NCI-H748 treated with DMSO at 0.1 percent for 48 hours (cell line): ENCODE data around the gene TBC1D19.

Experiments
- DNase-seq: peaks from one replicate; lab custom pipeline; 2025; lab: John Stamatoyannopoulos, UW

Gene TBC1D19

DNA sequence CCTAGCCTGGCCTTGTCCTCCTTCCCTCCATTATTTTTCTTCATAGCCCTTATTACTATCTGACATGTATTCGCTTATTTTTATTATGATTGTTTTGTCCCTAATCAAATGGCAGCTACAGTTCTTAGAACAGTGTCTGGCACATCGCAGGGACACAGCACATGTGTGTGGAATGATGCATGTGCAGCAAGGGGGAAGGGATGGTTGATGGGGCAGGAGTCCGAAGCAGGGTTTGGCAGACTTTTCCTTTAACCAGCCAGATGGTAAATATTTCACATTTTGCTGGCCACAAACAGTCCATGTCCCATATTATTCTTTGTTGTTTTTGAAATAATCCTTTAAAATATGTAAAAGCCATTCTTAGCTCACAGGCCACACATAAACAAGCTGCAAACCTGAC is 148.5 kb downstream of the TBC1D19 start:
- no peak for DNase-seq

DNA sequence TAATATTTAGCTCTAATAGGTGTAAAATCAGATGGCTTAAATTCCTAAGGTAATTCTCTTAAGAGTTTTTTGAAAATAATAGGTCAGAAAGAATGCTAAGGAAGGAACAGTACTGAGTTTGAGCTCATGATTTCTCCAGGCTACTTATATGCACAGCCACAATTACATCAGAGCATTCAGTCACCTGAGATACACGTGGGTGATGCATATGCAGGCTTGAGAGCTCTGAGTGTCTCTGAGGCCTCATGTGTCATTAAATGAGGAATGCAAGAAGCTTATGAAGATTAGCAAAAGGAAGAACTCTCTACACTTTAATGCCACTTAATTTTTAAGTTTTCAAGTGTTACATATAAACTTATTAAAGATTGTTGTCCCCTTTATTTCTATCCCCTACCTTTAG is 152.7 kb downstream of the TBC1D19 start:
- no peak for DNase-seq

DNA sequence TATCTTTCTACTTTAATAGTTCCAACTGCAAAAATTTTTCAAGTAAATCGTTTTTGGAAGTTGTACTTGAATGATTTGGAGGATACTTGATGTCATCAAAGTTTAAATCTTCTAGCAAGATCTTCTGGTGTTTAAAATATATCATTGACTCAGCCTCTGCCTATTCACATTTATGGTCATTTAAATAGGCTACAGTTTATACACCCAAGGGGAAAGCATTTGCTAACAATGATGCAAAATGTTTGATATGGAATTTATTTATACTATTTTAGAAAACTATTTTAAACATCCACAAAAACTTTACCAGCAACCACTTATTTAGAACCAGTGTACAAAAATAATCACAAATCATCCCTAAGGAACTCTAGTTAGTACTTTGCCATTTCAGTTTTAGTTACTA is 153.5 kb downstream of the TBC1D19 start:
- DNase-seq = no peak

DNA sequence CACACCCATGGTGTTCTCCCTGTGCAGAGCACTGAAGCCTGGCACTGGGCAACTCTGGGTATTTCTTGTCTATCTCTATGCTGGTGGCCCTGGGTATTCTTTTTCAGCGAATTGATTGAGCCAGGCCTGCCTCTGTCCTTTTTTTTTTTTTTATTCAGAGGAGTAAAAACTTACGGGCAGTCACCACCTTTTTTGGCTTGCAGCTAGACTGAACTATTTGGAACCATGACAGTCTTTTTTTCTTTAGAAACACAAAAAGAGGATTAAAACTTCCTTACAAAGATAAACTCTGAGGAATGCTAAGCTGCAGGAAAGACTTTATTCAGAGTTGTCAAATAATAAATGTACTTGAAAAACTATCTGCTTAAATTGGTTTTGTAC is 157.6 kb downstream of the TBC1D19 start:
- no peak for DNase-seq

DNA sequence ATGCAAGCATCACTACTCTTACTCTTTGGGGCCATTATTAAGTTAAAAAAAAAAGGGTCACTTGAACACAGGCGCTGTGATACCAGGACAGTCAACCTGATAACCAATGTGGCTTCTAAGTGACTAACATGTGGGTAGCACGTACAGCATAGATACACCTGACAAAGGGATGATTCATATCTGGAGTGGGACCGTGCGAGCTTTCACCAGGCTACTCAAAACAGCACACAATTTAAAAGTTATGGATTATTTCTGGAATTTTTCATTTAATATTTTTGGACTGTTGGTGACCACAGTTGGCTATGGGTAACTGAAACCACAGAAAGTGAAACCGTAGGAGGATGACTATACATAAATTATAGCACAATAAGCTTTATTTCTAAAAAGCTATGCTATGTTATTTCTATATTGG is 162.9 kb downstream of the TBC1D19 start:
- DNase-seq = no peak

DNA sequence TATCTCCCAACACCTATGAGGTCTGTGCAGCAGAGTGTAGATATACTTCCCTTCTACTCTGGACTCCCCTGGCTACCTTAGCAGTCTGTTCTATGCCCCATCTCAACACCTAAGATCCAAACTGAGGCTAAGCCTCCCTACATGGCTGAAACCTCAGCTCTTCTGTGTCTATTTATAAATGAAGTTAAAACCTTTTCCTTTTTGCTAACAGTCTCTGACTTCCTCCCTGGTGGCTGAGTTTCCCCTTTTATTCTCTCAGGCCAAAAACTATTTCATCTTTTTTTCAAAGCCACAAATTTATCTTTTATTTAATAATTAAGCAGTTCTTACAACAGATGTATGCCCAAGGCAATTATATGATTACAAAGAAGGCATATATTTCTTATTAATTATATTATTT is 164.9 kb downstream of the TBC1D19 start:
- no peak for DNase-seq

DNA sequence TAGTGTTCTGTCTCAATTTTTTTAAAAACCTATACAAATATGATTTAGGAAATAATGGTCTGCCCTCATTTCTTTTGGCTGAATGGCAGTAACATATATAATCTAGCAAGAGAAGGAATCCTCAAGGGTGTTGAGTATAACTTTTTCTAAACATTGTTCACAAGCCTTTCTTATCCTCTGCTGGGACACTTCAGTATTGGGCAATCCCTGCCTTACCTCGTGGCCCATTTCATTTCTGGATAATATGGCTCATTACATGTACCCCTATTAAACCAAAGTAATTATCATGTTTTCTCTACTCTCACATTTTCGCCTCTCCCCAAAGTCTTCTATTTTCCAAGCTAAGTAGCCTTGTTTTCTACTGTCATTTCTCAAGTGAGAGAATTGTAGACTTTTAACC is 166.0 kb downstream of the TBC1D19 start:
- DNase-seq = no peak

DNA sequence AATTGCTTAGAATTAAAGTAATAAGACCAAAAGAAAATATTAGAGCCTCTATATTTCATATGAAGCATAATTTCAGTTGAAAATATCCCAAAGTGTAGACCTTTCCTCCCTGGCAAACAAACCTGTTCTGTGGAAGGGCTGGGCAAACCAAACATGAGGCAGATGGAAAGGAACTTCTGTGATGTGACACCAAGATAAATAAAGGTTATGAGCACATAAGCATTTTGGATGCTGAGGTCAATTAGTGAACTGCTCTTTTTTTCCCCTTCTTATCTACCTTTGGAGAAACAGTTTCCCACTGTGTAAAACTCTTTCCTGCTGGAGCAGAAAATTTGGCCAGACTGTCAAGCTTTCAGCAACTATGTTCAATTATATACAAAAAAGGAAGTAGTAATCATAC is 167.1 kb downstream of the TBC1D19 start:
- DNase-seq = no peak

DNA sequence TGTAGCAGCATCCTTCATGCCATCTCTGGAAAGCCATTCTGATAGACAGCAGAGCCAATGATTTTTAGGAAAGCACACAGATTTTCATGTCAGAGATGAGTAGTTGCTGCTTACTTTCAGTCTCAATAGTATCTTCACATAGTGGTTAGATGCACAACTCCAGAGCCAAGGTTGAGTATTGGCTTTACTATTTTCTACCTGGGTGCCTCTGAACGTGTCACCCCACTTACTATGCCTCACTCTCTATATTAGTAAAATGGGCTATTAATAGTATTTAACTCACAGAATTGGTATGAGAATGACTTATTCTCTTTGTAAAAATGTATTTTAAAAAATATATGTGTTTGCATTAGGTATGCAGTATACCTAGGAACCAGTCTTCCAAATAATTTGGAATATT is 168.0 kb downstream of the TBC1D19 start:
- DNase-seq = no peak

DNA sequence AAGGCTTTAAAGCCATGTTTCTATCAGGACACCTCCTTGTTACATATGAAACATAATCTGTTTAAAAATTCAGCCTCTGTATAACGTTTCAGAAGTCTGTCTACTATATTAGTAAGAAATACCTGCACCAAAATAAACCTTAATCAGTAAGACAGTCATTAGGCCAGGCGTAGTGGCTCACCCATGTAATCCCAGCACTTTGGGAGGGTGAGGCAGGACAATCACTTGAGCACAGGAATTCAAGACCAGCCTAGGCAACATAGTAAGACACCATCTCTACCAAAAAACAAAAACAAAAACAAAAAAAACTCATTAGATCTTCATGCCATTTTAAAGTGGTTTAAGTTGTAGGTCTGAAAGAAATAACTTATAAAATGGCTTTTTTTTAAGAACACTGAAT is 169.3 kb downstream of the TBC1D19 start:
- DNase-seq = no peak

DNA sequence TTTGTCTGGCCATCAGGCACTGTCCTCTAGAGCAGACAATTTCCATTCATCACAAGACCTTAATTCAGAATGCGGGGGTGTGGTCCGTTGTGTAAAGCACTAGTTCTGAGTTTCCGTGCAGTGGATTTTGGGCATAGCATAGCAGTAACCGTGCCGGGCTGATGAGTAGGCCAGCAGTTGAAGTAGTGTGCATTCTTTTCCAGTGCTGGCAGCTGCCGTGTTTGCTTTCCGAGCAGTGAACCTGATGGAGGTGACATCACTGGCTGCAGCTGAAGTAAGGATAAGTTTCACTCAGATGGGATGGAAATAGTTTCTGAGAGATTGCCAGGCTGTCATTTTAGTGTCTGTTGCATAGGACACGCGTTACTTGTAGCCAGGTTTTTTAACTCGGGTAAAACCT is 169.7 kb downstream of the TBC1D19 start:
- no peak for DNase-seq

DNA sequence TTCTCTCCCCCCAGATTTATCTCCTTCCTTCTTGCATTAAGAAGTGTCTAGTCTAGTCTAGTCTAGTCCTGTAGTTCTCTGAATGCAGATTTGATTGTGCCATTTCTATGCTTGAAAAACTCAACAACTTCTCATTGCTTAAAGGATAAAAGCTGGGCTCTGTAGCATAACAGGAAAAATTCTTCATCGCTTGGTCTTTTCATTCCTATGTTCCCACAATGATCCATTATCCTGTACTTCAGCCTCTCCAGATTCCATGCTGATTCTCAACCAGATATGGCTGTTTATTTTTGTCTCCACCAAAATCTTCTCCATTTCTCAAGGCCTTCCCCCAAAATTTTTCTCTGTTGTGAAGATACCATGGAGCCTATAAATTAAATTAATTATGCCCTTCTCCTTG is 173.9 kb downstream of the TBC1D19 start:
- no peak for DNase-seq

DNA sequence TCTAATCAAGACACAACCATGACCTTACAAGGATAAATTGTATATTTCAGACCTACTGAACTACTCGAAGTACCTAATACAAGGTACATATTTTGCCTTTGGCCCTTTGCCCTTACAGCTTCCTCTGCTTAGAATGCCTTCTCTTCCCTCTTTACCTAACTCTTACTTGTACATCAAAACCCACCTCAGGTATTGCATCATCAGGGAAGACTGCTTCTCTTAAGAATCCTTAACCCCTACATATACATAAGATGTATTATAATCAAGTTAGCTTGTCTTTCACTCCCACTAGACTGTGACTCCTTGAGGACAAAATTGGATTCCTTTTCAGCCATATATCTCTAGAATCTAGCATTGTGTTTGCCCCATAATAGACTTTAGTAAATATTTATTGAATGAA is 175.0 kb downstream of the TBC1D19 start:
- no peak for DNase-seq

DNA sequence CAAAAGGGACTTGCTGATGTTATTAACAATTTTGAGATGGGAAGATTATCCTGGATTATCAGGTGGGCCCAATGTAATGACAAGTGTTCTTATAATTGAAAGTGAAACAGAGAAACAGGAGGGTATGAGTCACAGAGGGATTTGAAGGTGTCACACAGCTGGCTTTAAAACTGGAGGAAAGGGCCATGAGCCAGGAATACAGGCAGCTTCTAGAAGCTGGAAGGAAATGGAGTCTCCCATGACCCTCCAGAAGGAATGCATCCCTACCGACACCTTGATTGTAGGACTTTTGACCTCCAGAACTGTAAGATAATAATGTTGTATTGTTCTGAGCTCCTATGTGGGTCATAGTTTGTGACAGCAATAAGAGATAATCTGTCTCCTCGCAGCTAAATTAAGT is 178.8 kb downstream of the TBC1D19 start:
- DNase-seq = no peak

DNA sequence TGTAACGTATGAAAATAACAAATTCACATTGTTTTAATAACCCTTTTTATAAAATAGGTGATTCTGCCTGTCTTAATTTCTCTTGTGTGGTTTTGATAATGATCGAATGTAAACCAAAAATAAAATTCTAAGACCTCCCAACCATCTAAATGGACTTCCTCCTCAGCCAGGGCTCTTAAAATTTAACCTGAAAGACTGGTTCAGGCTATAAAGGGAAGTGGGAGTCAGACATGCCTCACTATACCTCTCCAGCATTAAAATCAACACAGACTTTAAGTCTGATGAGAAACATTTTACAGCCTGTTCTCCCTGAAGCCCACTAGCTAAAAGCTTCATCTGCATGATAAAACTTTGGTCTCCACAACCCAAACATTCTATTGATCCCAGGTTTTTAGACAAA is 179.2 kb downstream of the TBC1D19 start:
- no peak for DNase-seq

DNA sequence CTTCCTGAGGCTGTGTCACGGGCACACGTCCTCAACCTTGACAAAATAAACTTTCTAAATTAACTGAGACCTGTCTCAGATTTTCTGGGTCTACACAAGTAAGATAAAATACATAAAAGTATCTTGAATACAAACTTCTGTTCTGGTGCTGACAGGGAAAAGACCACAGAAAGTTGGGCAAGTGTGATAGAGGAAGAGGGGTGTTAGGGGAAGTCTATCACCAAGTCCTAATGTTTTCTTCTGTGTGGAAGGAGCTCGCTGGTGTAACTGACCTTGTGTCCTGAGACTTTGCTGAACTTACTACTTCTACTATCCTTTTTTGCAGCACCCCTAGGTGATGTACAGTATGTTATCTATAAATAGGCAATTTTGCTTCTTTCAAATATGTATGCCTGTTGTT is 179.8 kb downstream of the TBC1D19 start:
- no peak for DNase-seq

DNA sequence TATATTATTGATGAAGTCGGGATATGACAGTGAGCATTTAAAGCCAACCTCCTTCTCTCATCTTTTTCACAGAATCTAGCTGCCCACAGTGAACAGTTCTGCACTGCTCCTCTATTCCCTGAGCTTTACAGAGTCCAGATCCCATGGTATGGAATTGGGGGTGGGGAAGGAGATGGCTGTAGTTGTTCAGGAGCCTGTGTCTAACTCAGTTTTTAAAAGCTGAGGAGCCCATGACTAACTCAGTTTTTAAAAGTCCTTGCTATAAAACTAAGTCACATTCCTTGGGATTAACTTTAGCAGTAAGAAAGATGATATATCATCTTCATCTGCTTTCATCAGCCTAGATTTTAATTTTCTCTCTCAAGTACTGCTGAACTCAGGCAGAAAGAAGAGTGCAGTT is 180.3 kb downstream of the TBC1D19 start:
- no peak for DNase-seq

DNA sequence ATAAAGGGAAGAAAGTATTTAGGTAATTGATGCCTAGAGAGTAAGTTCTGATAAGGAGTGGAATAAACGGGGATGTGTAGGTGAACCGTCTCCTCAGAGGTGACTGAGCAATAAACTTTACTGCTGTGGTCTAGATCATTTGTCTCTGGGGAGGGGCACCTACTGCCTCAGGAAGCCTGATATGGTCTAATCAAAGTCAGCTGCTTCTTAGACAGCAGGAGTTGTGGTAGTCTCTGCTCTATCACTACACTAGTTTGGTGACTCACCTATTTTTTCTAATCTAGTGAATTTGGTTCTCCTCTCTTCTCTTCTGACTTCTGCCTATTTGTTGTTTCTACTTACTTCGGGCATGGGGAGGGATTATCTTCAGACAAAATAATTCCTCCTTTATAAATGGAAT is 181.6 kb downstream of the TBC1D19 start:
- no peak for DNase-seq

DNA sequence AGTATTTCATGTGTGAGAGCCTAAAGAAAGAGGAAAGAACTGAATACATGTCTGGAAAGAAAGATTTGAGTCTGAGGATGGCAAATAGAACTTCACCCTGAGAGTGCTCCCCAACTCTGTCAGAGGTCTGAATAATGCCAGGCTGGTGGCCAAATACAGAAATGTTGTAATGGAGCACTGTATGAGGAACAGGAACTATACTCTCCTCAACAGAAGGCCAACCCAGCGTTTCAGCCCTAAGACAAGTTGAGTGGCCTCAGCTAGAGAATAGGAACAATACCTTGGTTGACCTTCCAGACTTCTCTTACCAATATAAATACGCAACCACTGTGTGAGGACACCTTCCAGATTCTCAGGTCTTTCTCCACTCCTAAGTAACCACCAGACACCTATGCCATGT is 182.3 kb downstream of the TBC1D19 start:
- DNase-seq = no peak

DNA sequence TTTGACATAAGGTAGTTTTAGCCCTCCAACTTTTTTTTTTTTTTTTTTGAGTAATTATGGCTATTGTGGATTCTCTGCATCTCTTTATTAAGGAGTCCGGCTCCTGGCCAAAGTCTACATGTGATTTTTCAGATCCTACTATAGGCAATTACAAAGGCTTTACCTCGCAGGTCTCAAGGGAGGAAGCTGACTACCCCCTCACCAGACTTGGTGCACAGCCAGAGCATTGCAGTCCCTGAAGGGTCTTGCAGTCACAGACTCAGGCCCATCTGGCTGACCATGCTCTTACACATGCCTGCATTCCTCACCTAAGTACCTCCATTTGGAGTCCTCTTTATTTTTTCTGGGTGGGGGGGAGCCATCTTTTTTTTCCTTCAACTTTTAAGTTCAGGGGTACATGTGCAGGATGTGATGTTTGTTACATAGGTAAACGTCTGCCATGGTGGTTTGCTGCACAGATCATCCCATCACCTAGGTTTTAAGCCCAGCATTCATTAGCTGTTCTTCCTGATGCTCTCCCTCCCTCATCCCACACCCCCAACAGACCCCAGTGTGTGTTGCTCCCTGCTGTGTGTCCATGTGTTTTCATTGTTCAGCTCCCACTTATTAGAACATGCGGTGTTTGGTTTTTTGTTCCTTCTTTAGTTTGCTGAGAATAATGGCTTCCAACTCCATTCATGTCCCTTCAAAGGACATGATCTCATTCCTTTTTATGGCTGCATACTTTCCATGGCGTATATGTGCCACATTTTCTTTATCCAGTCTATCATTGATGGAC is 188.4 kb downstream of the TBC1D19 start:
- DNase-seq = no peak

DNA sequence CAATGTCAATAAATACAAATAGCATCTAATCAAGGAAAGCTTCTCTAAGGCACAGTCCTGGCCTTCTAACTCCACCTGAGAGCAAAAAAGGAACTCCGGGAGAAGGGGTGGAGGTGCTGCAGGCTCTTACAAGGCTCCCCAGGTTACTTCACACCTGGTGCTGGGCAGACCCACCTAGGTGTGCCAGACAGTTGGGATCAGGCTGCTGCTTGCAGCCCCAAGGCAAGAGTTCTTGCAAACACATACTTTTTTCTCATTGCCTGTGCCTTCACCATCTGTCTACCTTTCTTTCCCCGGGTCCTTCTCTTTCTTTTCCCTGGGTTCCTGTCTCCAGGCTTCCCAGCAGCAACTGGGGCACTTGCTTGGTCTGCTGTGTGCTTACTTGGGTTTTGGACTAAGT is 195.3 kb downstream of the TBC1D19 start:
- no peak for DNase-seq

DNA sequence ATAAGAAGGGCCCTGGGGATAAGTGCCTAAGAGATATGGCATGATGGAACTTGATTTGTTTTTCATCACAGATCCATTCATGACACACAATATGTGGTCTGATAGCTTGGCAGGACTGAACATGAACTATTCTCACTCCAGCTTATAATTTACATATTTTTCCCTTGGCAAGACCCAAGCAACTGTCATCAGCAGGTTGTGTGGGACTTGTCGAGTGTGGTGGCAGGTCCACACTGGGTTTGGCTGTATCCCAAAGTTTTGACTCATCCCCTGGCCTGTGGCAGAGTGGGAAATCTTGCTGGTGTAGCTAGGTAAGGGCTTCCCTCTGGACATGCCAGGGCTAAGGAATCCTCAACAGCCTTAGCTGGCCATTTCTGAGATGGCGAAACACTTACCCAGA is 195.8 kb downstream of the TBC1D19 start:
- DNase-seq = no peak

DNA sequence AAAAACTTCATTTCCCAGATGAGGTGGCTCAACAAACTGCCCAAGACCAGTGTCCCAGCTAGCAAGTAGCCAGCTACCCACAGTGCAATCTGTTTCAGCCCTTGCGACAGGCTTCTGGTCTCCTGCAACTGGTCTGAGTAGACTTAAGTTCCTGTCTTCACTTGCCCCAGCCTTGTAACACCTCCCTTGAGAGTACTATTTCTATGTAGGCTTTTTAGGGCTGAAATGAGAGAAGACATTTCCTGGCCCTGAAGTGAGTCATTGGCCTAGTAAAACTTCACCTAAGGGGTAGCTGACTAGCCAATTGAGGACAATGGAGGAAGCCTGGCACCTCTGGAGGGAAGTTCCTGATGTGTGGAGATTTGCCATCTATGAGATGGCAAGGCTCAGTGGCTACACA is 196.7 kb downstream of the TBC1D19 start:
- DNase-seq = no peak

DNA sequence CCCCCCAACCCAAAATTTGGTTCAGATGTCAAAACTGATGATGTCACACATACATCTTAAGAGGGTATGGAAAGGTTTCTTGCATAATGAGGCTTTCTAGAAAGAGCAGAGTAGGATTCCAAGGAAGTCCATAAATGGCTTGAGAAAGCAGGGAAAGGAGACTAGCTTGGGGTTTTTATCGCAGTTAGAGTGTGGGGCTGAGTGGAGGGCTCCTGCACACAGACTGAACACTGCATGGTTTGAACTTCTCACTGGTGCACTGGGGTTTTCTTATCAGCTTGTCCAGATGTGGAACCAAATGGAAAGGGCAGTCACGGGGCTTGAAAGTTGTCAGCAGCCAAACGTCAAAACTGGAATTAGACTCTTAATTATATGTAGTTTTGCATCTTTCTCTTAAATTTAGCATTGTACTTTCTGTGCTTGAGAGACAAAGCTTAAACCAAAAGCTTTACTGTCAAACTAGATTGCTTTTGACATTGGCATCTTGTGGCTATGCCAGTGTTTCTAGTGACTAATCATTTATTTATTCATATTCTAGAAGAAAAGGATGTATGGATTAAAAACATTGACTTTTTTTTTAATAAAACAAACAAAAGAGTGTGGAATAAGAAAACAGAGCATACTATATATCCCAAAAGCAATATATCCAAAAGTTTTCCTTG is 198.4 kb downstream of the TBC1D19 start:
- DNase-seq = no peak
